Omental fat pad (tissue), 4 donors: ENCODE results near the gene TEX12. TPM values are rescaled to one million over a fixed set of nuclear protein-coding genes. Genes with fewer than 3 reads are reported as not detected.

Experiments
- ATAC-seq: fragments of 150-250 bp; one replicate; pipeline ENCODE4 v1.9.1; 2016; ENCODE audit warnings: mild to moderate bottlenecking, moderate library complexity; ENCODE audit not compliant: low FRiP score
- DNase-seq: peaks from one replicate; pipeline ENCODE4 v3.0.0-alpha.2; 2019; ENCODE audit warnings: low spot score
- small RNA-seq: library from RNA; depleted of rRNA; stranded (forward); fragments of <200 nt; gene quantifications from one replicate; pipeline ENCODE3, GENCODE V24; 2016
- total RNA-seq, 4 donors: library from RNA; depleted of rRNA; stranded (reverse); fragments of >200 nt; gene quantifications; one replicate each; pipeline ENCODE4 v1.1.0, GENCODE V29; 2016
- TF ChIP-seq, protein P1 (sequence below), 3 donors: fragments of 450-650 bp; IDR thresholded peaks; one replicate each; pipeline ENCODE4 v1.5.1; 2016 to 2017; ENCODE audit warnings: antibody characterized with exemption in 3 of 3, mild to moderate bottlenecking in 3 of 3, moderate library complexity in 2 of 3

TEX12 gene
- total RNA-seq, 4 donors from 2014 or later: 0.96 TPM; not detected in 3

GRCh38 chr11:112221274-112221835, 54.2 kb downstream of the TEX12 start:
- DNase-seq (no peak), ATAC-seq (no peak)
- TF ChIP-seq, protein P1, sequence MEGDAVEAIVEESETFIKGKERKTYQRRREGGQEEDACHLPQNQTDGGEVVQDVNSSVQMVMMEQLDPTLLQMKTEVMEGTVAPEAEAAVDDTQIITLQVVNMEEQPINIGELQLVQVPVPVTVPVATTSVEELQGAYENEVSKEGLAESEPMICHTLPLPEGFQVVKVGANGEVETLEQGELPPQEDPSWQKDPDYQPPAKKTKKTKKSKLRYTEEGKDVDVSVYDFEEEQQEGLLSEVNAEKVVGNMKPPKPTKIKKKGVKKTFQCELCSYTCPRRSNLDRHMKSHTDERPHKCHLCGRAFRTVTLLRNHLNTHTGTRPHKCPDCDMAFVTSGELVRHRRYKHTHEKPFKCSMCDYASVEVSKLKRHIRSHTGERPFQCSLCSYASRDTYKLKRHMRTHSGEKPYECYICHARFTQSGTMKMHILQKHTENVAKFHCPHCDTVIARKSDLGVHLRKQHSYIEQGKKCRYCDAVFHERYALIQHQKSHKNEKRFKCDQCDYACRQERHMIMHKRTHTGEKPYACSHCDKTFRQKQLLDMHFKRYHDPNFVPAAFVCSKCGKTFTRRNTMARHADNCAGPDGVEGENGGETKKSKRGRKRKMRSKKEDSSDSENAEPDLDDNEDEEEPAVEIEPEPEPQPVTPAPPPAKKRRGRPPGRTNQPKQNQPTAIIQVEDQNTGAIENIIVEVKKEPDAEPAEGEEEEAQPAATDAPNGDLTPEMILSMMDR (IDR thresholded peaks at IDR 0.05): no peak

Small RNAs within 50 kb of the gene (small RNA-seq; reads per million reads assigned to genes)
- not detected for gene MRPS36P4

Other genes with a start within 250 kb of the TEX12 start
- gene C11orf52, start 248.5 kb upstream of the TEX12 start, total RNA-seq: 1 to 10 TPM in 3 of 4 donors, not detected in 1; 3.4 to 7.9 (median 7.5) TPM
- 10 to 100 TPM; 36.4 to 79.3 (median 40.7) TPM for gene DIXDC1, start 230.0 kb upstream of the TEX12 start, total RNA-seq
- 10 to 100 TPM; 20.5 to 61.6 (median 36.1) TPM for gene DLAT, start 142.0 kb upstream of the TEX12 start, total RNA-seq
- 1 to 10 TPM in 2 of 4 donors, under 1 TPM in 1, not detected in 1; 0.48 to 2.4 (median 1.8) TPM for gene PIH1D2, start 93.4 kb upstream of the TEX12 start, total RNA-seq
- 10 to 100 TPM; 11.0 to 15.4 (median 11.1) TPM for gene NKAPD1, start 93.1 kb upstream of the TEX12 start, total RNA-seq
- 10 to 100 TPM; 31.5 to 37.1 (median 33.9) TPM for gene TIMM8B, start 80.6 kb upstream of the TEX12 start, total RNA-seq
- 100 to 1,000 TPM in 2 of 4 donors, 10 to 100 TPM in 2; 85.0 to 145 (median 104) TPM for gene SDHD, start 80.5 kb upstream of the TEX12 start, total RNA-seq
- gene IL18, start 3.3 kb upstream of the TEX12 start, total RNA-seq: 10 to 100 TPM; 10.4 to 70.9 (median 30.8) TPM
- 10 to 100 TPM in 3 of 4 donors, 1 to 10 TPM in 1; 4.4 to 33.6 (median 18.3) TPM for gene BCO2, start 8.1 kb downstream of the TEX12 start, total RNA-seq
- gene PTS, start 59.1 kb downstream of the TEX12 start, total RNA-seq: 10 to 100 TPM; 25.8 to 38.0 (median 34.4) TPM
- not detected for gene PLET1, start 93.5 kb downstream of the TEX12 start, total RNA-seq